Erythroblast (primary cell): ENCODE measurements around the gene CGB8.

Experiments
- GATA1 ChIP-seq: IDR thresholded peaks from 2 replicates; pipeline ENCODE4 v1.6.1; 2011; ENCODE audit warnings: low read depth, mild to moderate bottlenecking, control low read depth, low read length, moderate library complexity
- POLR2A ChIP-seq: IDR thresholded peaks from 2 replicates; pipeline ENCODE4 v1.6.1; 2011; ENCODE audit warnings: mild to moderate bottlenecking, low read length

- TF ChIP-seq POLR2A, result no peak
- TF ChIP-seq GATA1, result no peak
These were observed 21.5 kb upstream of the CGB8 start for GRCh38 chr19:49070416-49070815.
